Activated CD4-positive, alpha-beta T cell treated with anti-CD3 and anti-CD28 coated beads for 48 hours (primary cell): Measurements from ENCODE around the gene RABL6.
A peak's percentile ranks its signal among the peaks of the same experiment; 100 is the strongest.
"Not testable (repeated sequence)": the region's sequence is repeated elsewhere in the genome, so short reads cannot be mapped to it uniquely, and the experiment has no call there.

Experiments used
- DNase-seq: peaks from one replicate; pipeline ENCODE4 v3.0.0-alpha.2; 2020

RABL6 gene

DNA sequence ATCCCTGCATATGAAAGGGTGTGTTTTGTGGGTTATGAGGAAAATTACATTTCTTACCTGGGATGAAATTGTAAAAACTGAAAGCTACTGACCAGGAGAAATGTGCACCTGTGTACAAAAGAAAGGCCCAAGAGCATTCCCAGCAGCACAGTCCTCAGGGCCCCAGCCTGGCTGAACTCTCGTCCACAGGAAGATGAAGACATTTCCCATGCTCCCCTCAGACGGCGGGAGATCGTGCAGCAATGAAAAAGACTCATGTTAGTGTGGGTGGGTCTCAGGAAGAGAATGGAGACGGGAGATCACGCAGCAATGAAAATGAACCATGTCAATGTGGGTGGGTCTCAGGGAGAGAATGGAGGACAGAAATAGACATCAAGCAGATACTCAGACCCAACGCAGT is 30.8 kb upstream of the RABL6 start:
- no peak for DNase-seq

DNA sequence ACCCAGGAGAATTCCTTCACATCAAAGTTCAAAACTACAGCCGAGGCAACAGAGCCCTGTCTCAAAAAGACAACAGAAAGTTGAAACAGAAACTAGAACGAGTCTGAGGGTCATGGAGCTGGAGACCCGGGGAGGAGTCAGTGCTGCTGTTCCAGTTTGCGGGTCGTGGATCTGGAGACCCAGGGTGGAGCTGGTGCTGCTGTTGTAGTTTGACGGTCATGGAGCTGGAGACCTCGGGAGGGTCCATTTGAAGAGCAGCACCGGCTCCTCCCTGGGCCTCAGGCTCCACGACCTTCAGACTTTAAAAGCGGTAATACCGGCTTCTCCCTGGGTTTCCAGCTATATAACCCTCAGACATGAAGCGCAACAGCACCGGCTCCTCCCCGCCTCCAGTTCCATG is 30.4 kb upstream of the RABL6 start:
- DNase-seq: no peak

DNA sequence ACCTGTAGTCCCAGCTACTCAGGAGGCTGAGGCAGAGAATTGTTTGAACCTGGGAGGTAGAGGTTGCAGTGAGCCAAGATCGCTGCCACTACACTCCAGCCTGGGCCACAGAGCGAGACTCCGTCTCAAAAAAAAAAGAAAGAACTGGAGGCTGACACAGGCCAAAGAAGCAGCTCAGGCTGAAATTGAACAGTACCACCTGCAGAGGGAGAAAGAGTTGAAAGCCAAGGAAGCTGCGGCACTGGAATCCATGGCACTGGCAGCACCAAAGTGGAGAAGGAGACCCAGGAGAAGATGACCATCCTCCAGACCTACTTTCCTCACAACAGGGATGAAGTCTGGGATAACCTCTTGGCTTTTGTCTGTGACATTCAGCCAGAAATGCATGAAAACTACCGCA is 27.9 kb upstream of the RABL6 start:
- DNase-seq: no peak

DNA sequence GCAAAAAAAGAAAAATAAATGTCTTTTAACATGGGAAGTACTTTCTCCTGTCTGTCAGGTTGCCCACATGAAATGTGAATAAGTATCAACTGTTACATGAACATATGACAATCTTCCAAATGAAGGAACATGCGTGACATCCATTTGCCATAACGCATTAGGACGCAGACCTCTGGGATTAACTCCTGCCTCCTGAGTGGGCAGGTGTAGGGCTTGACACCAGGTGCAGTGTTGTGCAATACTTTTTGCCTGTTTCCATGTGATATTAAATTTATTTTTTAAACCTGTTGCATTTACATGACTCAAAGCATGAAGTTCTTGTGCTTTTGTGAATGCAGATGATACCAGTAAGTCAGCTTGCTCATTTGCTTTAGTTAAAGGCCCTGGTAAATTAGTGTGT is 25.3 kb upstream of the RABL6 start:
- DNase-seq: no peak

DNA sequence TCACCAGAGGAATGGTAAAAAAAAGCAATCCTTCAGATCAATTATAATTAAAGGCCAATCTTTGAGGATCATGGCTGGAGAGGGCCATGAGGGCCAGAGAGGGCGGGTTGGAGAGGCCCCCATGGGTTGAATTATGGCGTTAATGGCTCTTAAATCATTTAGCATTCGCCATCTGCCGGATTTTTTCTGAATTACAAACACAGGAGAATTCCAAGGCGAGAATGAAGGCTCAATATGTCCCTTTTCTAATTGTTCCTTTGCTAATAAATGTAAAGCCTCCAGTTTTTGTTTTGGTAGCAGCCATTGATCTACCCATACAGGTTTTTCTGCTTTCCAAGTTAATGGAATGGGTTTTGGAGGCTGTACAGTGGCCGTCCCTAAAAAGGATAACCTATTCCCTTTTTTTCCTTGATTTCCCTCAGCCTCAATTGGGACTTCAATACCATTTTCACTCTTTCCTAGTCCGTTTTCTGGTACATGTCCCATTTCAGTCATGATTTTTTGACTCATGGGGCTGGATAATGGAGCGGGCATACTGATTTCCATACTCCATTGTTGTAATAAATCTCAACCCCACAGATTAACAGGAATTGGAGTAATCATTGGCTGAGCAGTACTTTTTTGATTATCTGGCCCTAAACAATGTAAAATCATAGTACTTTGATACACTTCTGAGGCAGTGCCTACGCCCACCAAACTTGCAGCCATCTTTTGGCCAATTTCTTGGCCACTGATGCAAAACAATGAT is 23.3 kb upstream of the RABL6 start:
- no peak for DNase-seq

DNA sequence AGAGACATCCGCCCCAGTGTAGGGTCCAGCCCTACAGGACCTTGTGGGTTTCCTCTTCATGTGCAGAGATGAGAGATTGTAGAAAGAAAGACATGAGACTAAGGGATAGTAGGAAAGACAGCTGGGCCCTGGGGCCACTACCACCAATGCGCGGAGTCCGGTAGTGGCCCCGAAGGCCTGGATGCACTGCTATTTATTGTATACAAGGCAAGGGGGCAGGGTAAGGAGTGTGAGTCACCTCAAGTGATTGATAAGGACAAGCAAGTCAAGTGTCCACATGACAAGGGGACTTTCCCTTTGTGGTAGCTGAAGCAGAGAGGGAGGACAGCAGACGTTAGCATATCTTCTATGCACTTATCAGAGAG is 22.8 kb upstream of the RABL6 start:
- no peak for DNase-seq

DNA sequence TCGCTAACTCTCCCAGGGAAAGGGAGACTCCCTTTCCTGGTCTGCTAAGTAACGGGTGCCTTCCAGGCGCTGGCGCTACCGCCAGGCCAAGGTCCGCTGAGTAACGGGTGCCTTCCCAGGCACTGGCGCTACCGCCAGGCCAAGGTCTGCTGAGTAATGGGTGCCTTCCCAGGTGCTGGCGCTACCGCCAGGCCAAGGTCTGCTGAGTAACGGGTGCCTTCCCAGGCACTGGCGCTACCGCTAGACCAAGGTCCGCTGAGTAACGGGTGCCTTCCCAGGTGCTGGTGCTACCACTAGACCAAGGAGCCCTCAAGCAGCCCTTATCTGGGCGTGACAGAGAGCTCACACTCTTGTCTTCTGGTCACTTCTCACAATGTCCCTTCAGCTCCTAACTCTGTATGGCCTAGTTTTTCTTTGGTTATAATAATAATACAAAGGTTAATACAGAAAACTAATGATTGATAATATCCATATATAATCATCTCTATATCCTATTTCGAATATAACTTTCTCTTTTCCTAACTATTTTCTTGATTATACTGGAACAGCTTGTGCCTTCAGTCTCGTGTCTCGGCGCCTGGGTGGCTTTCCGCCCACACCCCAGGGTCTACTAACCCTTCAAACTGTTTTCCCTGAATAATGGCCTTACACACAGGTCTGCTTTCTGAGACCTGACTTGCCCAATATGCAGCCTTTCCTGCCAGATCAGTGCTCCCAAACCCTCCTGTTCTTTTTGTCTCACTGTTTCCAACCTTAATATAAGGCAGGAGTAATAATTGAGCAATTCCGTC is 22.0 kb upstream of the RABL6 start:
- not testable (repeated sequence) for DNase-seq

DNA sequence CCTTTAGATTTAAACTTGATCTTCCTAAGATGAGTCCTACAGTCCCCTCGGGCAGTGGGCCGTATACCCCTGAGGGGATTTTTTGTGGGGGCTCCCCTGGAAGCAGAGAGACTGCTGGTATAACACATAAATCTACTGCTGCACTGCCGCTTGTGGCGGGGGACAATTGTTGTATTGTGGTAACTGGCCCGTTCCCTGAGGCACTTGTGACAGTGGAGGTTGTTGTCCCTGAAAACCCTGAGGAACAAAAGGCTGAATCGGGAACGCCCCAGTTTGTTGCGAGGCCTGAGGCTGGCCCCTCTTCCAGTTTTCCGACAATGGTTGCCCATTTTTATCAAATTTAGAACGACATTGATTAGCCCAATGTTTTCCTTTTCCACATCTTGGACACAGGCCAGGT is 21.3 kb upstream of the RABL6 start:
- no peak for DNase-seq

DNA sequence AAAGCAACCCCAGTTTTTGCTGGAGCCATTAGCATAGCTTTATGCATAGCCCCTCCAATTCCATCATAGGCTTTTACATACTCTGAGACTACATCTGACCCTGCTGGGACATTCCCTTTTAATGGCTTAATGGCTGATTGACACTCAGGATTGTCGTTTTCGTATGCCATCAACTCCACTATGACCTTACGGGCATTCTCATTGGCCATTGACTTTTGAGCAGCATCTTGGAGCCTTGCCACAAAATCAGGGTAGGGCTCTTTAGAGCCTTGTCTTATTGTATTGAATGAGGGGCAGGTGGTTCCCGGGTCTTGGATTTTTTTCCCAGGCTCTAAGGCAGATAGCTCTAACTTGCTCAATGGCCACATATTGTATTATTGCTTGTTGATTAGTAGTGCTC is 20.8 kb upstream of the RABL6 start:
- DNase-seq: not testable (repeated sequence)

DNA sequence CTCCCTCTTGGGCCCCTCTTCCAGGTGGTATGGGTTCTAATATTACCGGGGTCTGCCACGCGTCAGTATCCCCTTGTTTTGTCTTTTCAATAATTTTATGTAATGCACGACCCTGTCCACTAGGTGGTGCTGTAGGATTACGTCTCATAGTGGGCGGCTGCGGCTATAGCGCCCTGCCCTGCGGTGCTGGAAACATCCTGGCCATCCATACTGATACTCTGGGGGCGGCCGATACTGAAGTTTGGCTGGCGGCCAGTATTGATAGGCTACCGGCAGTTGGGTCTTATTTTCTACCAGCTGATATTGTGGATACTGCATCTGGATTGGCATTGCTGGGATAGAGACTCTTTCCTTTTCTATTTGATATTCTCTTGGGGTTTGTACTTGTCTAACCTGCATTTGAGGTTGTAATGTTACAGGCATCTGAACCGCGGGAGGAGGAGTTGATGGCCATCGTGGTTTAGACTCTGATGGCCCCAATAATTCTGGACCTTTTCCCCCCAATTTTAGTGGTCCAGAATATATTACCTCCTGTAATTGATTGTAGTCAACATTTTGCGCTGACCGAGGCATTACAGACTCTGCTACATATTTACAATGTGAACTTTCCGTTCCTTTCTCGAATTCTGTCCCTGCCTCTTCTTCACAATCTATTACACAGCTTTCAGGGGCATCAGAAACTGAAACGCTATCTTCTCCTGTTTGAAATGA is 19.9 kb upstream of the RABL6 start:
- DNase-seq: peak; percentile 80

DNA sequence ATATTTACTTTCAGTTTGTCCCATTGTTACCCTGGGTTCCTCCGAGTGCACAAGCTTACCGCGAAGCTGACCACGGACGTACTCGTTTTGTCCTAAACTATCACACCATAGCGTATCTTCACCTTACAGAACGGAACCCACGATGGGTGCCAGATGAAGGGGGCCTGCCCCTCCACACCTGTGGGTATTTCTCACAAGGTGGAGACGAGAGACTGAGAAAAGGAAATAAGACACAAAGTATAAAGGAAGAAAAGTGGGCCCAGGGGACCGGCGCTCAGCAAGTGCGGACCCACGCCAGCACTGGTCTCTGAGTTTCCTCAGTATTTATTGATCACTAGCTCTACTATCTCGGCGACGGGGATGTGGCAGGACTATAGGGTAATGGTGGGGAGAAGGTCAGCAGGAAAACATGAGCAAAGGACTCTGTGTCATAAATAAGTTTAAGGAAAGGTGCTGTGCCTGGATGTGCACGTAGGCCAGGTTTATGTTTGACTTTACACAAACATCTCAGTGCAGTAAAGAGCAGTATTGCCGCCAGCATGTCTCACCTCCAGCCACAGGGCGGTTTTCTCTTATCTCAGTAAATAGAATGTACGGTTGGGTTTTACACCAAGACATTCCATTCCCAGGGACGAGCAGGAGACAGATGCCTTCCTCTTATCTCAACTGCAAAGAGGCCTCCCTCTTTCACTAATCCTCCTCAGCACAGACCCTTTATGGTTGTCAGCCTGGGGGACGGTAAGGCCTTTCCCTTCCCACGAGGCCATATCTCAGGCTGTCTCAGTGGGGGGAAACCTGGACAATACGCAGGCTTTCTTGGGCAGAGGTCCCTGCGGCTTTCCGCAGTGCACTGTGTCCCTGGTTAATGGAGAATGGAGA is 18.9 kb upstream of the RABL6 start:
- not testable (repeated sequence) for DNase-seq

DNA sequence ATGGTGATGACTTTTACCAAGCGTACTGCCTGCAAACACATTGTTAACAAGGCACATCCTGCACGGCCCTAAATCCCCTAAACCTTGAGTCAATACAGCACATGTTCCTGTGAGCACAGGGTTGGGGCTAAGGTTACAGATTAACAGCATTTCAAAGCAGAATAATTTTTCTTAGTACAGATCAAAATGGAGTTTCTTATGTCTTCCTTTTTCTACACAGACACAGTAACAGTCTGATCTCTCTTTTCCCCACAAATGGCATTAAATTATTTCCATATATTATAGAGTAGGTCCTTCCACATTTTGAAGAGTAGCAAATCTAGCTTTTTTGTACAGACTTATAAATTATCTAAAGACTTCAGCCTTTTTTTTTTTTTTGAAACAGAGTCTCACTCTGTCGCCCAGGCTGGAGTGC is 18.2 kb upstream of the RABL6 start:
- no peak for DNase-seq

DNA sequence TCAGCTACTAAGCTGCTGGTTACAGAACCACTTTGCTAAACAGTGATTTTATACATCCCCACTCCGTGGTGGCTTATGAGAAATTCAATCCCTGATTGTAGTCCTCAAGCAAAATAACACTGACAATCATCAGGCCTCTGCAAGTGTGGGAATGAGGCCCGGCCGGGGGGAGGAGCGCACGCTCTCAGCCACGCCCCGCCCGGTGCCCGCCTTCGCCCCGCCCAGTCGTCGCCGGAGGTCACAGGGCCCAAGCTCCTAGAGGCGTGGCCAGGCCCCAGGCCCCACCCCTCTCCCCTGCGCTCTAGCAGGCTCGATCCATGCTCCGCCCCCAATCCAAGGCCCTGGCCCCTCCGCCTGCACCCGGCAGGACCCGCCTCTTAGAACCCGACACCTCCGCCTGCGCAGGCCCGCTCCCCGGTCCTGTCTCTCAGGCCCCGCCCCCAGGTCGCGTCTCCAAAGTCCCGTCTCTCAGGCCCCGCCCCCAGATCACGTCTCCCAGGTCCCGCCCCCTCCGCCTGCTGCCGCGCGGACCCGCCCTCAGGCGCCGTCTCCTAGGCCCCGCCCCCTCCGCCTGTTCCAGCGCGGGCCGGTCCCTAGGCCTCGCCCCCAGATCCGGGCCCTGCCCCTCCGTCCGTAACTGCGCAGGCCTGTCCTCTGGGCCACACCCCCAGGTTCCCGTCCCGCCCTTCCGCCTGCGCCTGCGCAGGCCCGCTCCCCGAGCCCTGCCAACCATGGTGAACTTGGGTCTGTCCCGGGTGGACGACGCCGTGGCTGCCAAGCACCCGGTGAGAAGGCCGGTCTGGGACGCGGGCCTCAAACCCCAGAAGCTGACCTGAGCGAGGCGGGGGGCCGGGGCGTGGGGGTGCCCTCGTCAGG is 16.9 kb upstream of the RABL6 start, which contains the start of gene TMEM141:
TSS of gene TMEM141 (plus strand) at position 705 of the 876 bp plus-strand sequence. CDS start at position 732, 27 bp downstream.
- peak; percentile 100 for DNase-seq

DNA sequence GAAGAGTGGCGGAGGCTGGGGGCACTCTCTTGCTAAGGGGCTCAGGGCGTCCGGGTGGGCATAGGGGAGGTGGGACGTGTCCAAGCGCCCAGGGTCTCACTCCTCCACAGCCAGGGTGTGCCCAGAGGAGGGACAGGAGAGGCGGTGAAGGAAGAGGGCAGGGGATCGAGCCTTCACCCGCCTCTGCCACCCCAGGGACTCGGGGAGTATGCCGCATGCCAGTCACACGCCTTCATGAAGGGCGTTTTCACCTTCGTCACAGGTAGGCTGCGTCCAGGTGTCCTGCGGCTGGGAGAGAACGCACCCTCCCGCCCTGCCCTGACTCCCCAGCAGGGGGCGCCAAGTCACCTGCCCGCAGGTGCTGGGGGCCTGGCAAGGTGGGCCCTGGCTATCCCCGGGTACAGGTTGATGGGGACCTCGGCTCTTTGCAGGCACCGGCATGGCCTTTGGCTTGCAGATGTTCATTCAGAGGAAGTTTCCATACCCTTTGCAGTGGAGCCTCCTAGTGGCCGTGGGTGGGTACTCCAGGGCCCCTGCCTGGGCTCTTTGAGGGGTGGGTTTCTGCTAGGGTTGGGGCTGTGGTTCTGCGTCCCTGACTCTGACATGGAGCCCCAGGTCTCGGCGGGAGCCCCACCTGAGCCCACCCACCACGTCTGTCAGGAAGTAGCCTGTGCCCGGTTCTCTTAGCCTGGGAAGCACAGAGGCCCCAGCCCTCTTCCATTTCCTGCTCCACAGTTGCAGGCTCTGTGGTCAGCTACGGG is 16.1 kb upstream of the RABL6 start:
- peak; percentile 77 for DNase-seq

DNA sequence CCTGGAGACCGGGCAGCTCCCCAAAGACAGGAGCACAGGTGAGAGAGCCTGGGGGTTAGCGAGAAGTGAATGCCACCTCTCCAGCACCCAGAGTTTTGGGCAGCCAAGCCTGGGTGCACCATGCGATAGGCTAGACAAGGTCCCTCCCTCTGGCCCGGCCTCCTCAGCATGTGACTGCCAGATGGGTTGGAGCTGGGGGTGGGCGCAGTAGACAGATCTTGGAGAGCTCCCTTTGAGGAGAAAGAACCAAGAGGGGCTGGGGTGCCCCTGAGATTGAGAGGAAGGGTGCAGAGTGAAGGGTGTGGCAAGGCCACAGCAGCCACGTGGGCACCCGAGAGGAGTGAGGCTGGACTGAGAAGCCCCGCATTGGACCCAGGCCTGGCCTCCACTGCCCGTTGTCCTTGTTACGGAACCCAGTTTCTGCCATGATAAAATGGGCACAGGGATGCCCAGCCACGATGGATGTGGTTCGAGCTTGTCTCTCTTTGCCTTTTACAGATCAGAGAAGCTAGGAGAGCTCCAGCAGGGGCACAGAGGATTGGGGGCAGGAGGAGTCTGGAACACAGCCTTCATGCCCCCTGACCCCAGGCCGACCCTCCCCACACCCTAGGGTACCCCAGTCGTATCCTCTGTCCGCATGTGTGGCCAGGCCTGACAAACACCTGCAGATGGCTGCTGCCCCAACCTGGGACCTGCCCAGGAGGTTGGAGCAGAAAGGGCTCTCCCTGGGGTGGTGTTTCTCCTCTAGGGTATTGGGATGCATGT is 15.2 kb upstream of the RABL6 start:
- DNase-seq: no peak

DNA sequence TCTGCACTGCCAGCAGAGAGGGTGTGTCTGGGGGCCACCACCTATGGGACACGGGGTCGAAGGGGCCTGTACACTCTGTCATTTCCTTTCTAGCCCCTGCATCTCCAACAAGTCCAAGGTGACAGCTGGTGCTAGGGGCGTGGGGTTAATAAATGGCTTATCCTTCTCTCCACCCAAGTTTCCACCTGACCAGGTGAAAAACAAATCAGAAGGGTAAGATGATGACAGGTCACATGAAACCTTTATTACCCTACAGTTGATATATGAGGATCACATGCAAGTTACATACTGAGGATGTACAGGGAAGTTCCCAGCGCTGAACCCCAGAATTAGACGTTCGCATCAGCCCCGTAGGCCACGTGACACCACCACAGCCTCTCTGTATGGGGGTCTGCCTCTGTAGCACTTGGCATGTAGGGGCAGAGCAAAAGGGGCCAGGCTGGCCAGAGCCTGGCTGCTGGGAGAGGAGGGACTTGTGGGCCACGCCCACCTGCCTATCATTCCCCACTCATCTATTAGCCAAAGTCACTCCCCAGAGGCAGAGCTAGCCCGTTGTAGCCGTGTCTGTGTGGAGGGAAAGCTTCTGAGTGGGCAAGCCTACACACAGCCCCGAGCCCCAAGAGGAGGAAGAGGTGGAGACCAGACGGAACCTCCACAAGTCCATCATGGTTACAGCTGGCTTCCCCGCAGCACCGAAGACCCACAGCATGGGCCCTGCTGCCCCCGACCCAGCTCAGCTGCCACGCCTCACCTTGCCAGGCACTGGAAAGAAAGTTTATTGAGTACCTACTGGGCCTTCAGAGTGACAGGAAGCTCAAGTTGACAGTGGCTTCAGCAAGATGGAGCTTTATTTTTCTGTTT is 14.4 kb upstream of the RABL6 start:
- no peak for DNase-seq

DNA sequence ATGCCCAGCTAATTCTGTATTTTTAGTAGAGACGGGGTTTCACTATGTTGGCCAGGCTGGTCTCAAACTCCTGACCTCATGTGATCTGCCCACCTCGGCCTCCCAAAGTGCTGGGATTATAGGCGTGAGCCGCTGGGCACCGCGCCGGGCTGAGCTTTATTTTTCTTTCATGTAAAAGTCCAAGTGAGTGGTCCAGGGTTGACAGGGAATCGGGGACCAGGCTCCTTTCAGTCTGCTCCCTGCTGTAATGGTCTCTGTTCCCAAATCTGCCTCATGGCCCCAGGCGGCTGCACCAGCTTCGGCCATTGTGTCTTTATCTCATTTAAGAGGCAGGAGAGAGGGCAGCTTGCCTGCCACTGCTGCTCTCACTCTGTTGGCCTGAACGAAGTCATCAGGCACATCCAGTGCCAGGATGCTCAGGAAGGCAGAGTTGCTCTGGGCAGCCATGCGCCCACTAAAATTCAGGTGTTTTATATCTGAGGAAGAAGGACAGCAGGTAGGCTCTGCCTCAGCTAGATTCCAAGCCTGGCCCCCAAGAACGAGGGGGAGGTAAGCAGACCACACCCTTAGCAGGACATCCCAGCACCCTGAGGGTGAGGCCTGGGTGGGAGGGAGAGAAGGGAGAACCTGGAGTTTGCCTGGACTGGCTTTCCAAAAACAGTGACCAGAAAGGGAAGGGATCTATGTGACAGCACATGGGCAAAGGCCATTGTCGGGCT is 13.3 kb upstream of the RABL6 start:
- no peak for DNase-seq

DNA sequence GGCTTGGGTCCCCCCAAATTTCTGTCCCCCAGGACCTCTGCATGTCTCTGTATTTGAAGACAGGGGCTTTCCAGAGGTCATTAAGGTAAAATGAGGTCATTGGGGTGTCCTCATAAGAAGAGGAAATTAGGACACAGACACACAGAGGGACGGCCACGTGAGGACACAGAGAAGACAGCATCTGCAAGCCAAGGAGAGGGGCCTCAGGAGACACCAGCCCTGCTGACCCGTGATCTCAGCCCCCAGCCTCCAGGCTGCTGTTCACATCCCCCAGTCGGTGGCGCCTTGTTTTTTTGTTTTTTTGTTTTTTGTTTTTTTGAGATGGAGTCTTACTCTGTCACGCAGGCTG is 12.8 kb upstream of the RABL6 start:
- DNase-seq: no peak
